GM12891 (cell line): Measurements from ENCODE around the gene MANEAL.

Experiments
- POLR2A ChIP-seq: IDR thresholded peaks from 2 replicates; pipeline ENCODE4 v1.6.1; 2011; ENCODE audit warnings: low read depth, low read length, control low read depth
- POLR2AphosphoS5 ChIP-seq: IDR thresholded peaks from 2 replicates; pipeline ENCODE4 v1.6.1; 2011; ENCODE audit warnings: low read depth, low read length, control low read depth
- TAF1 ChIP-seq: IDR thresholded peaks from 2 replicates; pipeline ENCODE4 v1.6.1; 2011; ENCODE audit warnings: low read depth, low read length, control low read depth

GRCh38 chr1:37813529-37814145, 20.0 kb downstream of the MANEAL start:
- TF ChIP-seq POLR2AphosphoS5, result no peak
- TF ChIP-seq POLR2A, result no peak
- TF ChIP-seq TAF1, result no peak
